HCT116 (cell line): ENCODE results near the gene TMEM117. TPM values are rescaled to one million over a fixed set of nuclear protein-coding genes. Genes with fewer than 3 reads are reported as not detected.

Experiments
- ATAC-seq: fragments of 200-7000 bp; cut with Tn5 transposase; 2 replicates; pipeline ENCODE4 v1.9.1; 2020; ENCODE audit warnings: mild to moderate bottlenecking, moderate library complexity
- BruUV-seq: library from RNA; stranded (reverse); fragments of 400-500 nt; replicated peaks from 2 replicates; lab custom pipeline; 2021; lab: Mats Ljungman, UMichigan
- CTCF ChIA-PET: fragments of 300-600 bp; sonication (Branson Sonifier 250); formaldehyde crosslinking; loops from one replicate; lab custom pipeline; 2021; ENCODE audit warnings: antibody characterized with exemption; lab: Charles Lee
- POLR2A ChIA-PET: fragments of 300-600, 350-600 bp; sonication (Branson Sonifier 250); formaldehyde crosslinking; loops from one replicate; lab custom pipeline; 2021; ENCODE audit warnings: antibody characterized with exemption; lab: Charles Lee
- RAD21 ChIA-PET, 2 experiments: fragments of 300-600 bp; sonication (Branson Sonifier 250); formaldehyde crosslinking; loops; one replicate each; lab custom pipeline; 2023; ENCODE audit warnings: low total read pairs in 2 of 2; ENCODE audit not compliant: uncharacterized antibody in 2 of 2, unreplicated experiment in 2 of 2, low non-redundant PET in 1 of 2; lab: Charles Lee
- DNase-seq: peaks from one replicate; pipeline ENCODE4 v3.0.0-alpha.2; 2010; ENCODE audit warnings: low read depth, low spot score
- H2AFZ ChIP-seq: fragments of 200-600 bp; shearing (Covaris generic), sonication (generic); 2 replicates; pipeline ENCODE4 v1.6.1; 2017; ENCODE audit warnings: low read depth, mixed run types, mixed read lengths, antibody characterized with exemption, low read length; ENCODE audit not compliant: poor library complexity, severe bottlenecking
- H3K27ac ChIP-seq: 2 replicates; pipeline ENCODE4 v1.5.1; 2012; ENCODE audit warnings: low read depth, low read length
- H3K27me3 ChIP-seq: fragments of 200-600 bp; sonication (generic); 2 replicates; pipeline ENCODE4 v1.6.1; 2016; ENCODE audit warnings: mixed run types, low read length, mixed read lengths; ENCODE audit not compliant: insufficient read depth
- H3K36me3 ChIP-seq, 2 experiments: fragments of 200-500 bp in 1 of 2; fragments of 200-600 bp in 1 of 2; sonication (Bioruptor generic) in 1 of 2; sonication (generic) in 1 of 2; 2 replicates each; pipeline versions ENCODE4 v1.5.1 to v1.6.1; 2014 to 2016; ENCODE audit warnings: low read length in 2 of 2, inconsistent platforms in 1 of 2, mixed read lengths in 1 of 2, mixed run types in 1 of 2; ENCODE audit not compliant: insufficient read depth in 2 of 2, control insufficient read depth in 1 of 2
- H3K4me1 ChIP-seq, 2 experiments: fragments of 200-600 bp in 1 of 2; sonication (generic) in 1 of 2; 2 replicates each; pipeline versions ENCODE4 v1.5.1 to v1.6.1; 2012 to 2017; ENCODE audit warnings: low read length in 2 of 2, inconsistent platforms in 1 of 2, mild to moderate bottlenecking in 1 of 2, mixed read lengths in 1 of 2, mixed run types in 1 of 2, moderate library complexity in 1 of 2; ENCODE audit not compliant: insufficient read depth in 2 of 2, control insufficient read depth in 1 of 2
- H3K4me2 ChIP-seq: fragments of 200-600 bp; sonication (generic); 2 replicates; pipeline ENCODE4 v1.6.1; 2017; ENCODE audit warnings: mixed run types, low read length, mixed read lengths
- H3K4me3 ChIP-seq, 2 experiments: fragments of 200-600 bp in 1 of 2; sonication (generic) in 1 of 2; replicated peaks in 1 of 2; 2 replicates each; pipeline ENCODE4 v1.5.1; 2011 to 2016; ENCODE audit warnings: low read length in 2 of 2, control low read depth in 1 of 2, low read depth in 1 of 2, mild to moderate bottlenecking in 1 of 2, mixed read lengths in 1 of 2, mixed run types in 1 of 2
- H3K79me2 ChIP-seq: fragments of 200-600 bp; sonication (generic); 2 replicates; pipeline ENCODE4 v1.6.1; 2017; ENCODE audit warnings: mild to moderate bottlenecking, mixed run types, low read length, moderate library complexity, mixed read lengths; ENCODE audit not compliant: insufficient read depth
- H3K9ac ChIP-seq: fragments of 200-600 bp; sonication (generic); 2 replicates; pipeline ENCODE4 v1.6.1; 2016; ENCODE audit warnings: low read length, mixed read lengths
- H3K9me2 ChIP-seq: fragments of 200-600 bp; sonication (generic), shearing (Covaris generic); 2 replicates; pipeline ENCODE4 v1.6.1; 2017; ENCODE audit warnings: mixed run types, mild to moderate bottlenecking, moderate library complexity; ENCODE audit not compliant: insufficient read depth
- H3K9me3 ChIP-seq, 2 experiments: fragments of 200-500 bp in 1 of 2; fragments of 200-600 bp in 1 of 2; sonication (Bioruptor generic) in 1 of 2; sonication (generic) in 1 of 2; 2 replicates each; pipeline ENCODE4 v1.6.1; 2014 to 2017; ENCODE audit warnings: low read length in 2 of 2, mixed read lengths in 2 of 2, inconsistent platforms in 1 of 2, low read depth in 1 of 2, mild to moderate bottlenecking in 1 of 2, mixed run types in 1 of 2, moderate library complexity in 1 of 2; ENCODE audit not compliant: control insufficient read depth in 1 of 2, insufficient read depth in 1 of 2
- H4K20me1 ChIP-seq: fragments of 200-600 bp; sonication (generic), shearing (Covaris generic); 2 replicates; pipeline ENCODE4 v1.6.1; 2017; ENCODE audit warnings: mixed run types, mild to moderate bottlenecking, moderate library complexity; ENCODE audit not compliant: insufficient read depth
- ATF3 ChIP-seq: IDR thresholded peaks from 2 replicates; pipeline ENCODE4 v1.6.1; 2012
- EGR1 ChIP-seq: IDR thresholded peaks from 2 replicates; pipeline ENCODE4 v1.6.1; 2012; ENCODE audit warnings: low read depth
- ELF1 ChIP-seq: IDR thresholded peaks from 2 replicates; pipeline ENCODE4 v1.6.1; 2012; ENCODE audit warnings: low read depth, borderline replicate concordance
- EZH2 ChIP-seq: fragments of 200-600 bp; sonication (generic); IDR thresholded peaks from 2 replicates; pipeline ENCODE4 v1.6.1; 2017; ENCODE audit warnings: antibody characterized with exemption, mixed run types
- FOSL1 ChIP-seq: IDR thresholded peaks from 2 replicates; pipeline ENCODE4 v1.6.1; 2012; ENCODE audit warnings: low read depth
- JUND ChIP-seq: IDR thresholded peaks from 2 replicates; pipeline ENCODE4 v1.6.1; 2012
- POLR2AphosphoS5 ChIP-seq: IDR thresholded peaks from 2 replicates; pipeline ENCODE4 v1.6.1; 2011; ENCODE audit warnings: mild to moderate bottlenecking, low read depth, low read length, moderate library complexity
- SIN3A ChIP-seq: IDR thresholded peaks from 2 replicates; pipeline ENCODE4 v1.6.1; 2012; ENCODE audit warnings: low read depth
- SRF ChIP-seq: IDR thresholded peaks from 2 replicates; pipeline ENCODE4 v1.6.1; 2012; ENCODE audit warnings: low read depth
- TCF7L2 ChIP-seq: IDR thresholded peaks from 2 replicates; pipeline ENCODE4 v1.7.0; 2011; ENCODE audit warnings: borderline replicate concordance, inconsistent platforms; ENCODE audit not compliant: insufficient read depth, insufficient read length; ENCODE audit errors: extremely low read depth
- ZBTB33 ChIP-seq: IDR thresholded peaks from 2 replicates; pipeline ENCODE4 v1.6.1; 2011; ENCODE audit warnings: mild to moderate bottlenecking, low read length, moderate library complexity; ENCODE audit not compliant: insufficient replicate concordance; ENCODE audit errors: extremely low read depth
- ZNF274 ChIP-seq: fragments of 200-500 bp; sonication (Bioruptor generic); IDR thresholded peaks from 2 replicates; pipeline ENCODE4 v1.6.1; 2014; ENCODE audit warnings: mild to moderate bottlenecking, low read depth, low read length, inconsistent platforms
- intact Hi-C: fragments of 100-400 bp; cut with micrococcal nuclease; formaldehyde crosslinking; loops from 2 replicates; pipeline ENCODE4 v1.10.0; 2022
- total RNA-seq: library from RNA; stranded (reverse); gene quantifications from one replicate; pipeline ENCODE4 v1.2.1, GENCODE V29; 2021; ENCODE audit not compliant: unreplicated experiment
- TF ChIP-seq, protein P1 (sequence below), 3 experiments: fragments of 200-600 bp in 1 of 3; sonication (generic) in 1 of 3; IDR thresholded peaks in 2 of 3; conservative IDR thresholded peaks in 1 of 3; 2 replicates each; pipeline ENCODE4 v1.5.1; 2012 to 2017; ENCODE audit warnings: low read depth in 2 of 3, low read length in 2 of 3, antibody characterized with exemption in 1 of 3, borderline replicate concordance in 1 of 3, control low read depth in 1 of 3, mild to moderate bottlenecking in 1 of 3, mixed read lengths in 1 of 3, mixed run types in 1 of 3, moderate library complexity in 1 of 3; ENCODE audit not compliant: insufficient read depth in 1 of 3

TMEM117 gene
- total RNA-seq, 1 experiment from 2014 or later: 3.6 TPM

- Histone ChIP-seq H3K4me3 (no peak overlapping the region), H3K79me2 (no peaks in the 10 kb centered on the region), H3K36me3 (no peaks in the 10 kb centered on the region), H3K9me2 (no peaks in the 10 kb centered on the region), H2AFZ (no peak overlapping the region), H4K20me1 (no peaks in the 10 kb centered on the region), H3K4me1 (no peaks in the 10 kb centered on the region), H3K4me2 (no peak overlapping the region), H3K9ac (no peak overlapping the region), H3K27ac (no peak overlapping the region), H3K27me3 (no peaks in the 10 kb centered on the region), H3K9me3 (no peaks in the 10 kb centered on the region)
- DNase-seq: no peak
- ChIA-PET POLR2A (no interaction called here), CTCF (no interaction called here), RAD21 (no interaction called here)
- TF ChIP-seq SRF: no peak
- TF ChIP-seq ATF3: no peak
- TF ChIP-seq, protein P1, sequence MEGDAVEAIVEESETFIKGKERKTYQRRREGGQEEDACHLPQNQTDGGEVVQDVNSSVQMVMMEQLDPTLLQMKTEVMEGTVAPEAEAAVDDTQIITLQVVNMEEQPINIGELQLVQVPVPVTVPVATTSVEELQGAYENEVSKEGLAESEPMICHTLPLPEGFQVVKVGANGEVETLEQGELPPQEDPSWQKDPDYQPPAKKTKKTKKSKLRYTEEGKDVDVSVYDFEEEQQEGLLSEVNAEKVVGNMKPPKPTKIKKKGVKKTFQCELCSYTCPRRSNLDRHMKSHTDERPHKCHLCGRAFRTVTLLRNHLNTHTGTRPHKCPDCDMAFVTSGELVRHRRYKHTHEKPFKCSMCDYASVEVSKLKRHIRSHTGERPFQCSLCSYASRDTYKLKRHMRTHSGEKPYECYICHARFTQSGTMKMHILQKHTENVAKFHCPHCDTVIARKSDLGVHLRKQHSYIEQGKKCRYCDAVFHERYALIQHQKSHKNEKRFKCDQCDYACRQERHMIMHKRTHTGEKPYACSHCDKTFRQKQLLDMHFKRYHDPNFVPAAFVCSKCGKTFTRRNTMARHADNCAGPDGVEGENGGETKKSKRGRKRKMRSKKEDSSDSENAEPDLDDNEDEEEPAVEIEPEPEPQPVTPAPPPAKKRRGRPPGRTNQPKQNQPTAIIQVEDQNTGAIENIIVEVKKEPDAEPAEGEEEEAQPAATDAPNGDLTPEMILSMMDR (IDR thresholded peaks at IDR 0.05 in 2 of 3, conservative IDR thresholded peaks at IDR 0.05 in 1 of 3; ENCODE audit: borderline replicate concordance in 1 of 3, insufficient read depth in 1 of 3, low read depth in 2 of 3, low read length in 2 of 3): no peak
- TF ChIP-seq ZNF274: no peak
- no TSS peak for BruUV-seq
- intact Hi-C loops: no loop called here
- no peak for ATAC-seq
These were observed 319.5 kb downstream of the TMEM117 start for GRCh38 chr12:44155358-44155757.

GRCh38 chr12:44157359-44157758, 321.5 kb downstream of the TMEM117 start:
- Histone ChIP-seq H3K9me3 (no peaks in the 10 kb centered on the region), H3K4me3 (no peak overlapping the region), H2AFZ (no peak overlapping the region), H3K4me2 (no peak overlapping the region), H3K27ac (no peak overlapping the region), H3K4me1 (no peaks in the 10 kb centered on the region), H3K9ac (no peak overlapping the region), H3K36me3 (no peaks in the 10 kb centered on the region), H3K9me2 (no peaks in the 10 kb centered on the region), H3K79me2 (no peaks in the 10 kb centered on the region), H4K20me1 (no peaks in the 10 kb centered on the region), H3K27me3 (no peaks in the 10 kb centered on the region)
- DNase-seq: no peak
- POLR2A ChIA-PET: no interaction called here
- CTCF ChIA-PET: no interaction called here
- BruUV-seq: no TSS peak
- no peak for ATAC-seq
- intact Hi-C loops: no loop called here
- RAD21 ChIA-PET: no interaction called here
- no peak for TF ChIP-seq TCF7L2
- TF ChIP-seq ZNF274: no peak
- TF ChIP-seq EGR1: no peak
- no peak for TF ChIP-seq JUND
- TF ChIP-seq EZH2: no peak
- TF ChIP-seq SIN3A: no peak
- TF ChIP-seq, protein P1 (IDR thresholded peaks at IDR 0.05 in 2 of 3, conservative IDR thresholded peaks at IDR 0.05 in 1 of 3; ENCODE audit: borderline replicate concordance in 1 of 3, insufficient read depth in 1 of 3, low read depth in 2 of 3, low read length in 2 of 3): no peak
- no peak for TF ChIP-seq SRF
- no peak for TF ChIP-seq ELF1
- no peak for TF ChIP-seq ATF3
- TF ChIP-seq FOSL1: no peak
- TF ChIP-seq POLR2AphosphoS5: no peak
- no peak for TF ChIP-seq ZBTB33
